Mesothelial cell of epicardium (in vitro differentiated cells): ENCODE results near the gene PXYLP1. TPM values are rescaled to one million over a fixed set of nuclear protein-coding genes. Genes with fewer than 3 reads are reported as not detected.

ENCODE experiments used
- DNase-seq, 2 experiments: peaks; one replicate each; pipeline ENCODE4 v3.0.0; 2021; ENCODE audit warnings: low spot score in 2 of 2; ENCODE audit not compliant: unreplicated experiment in 2 of 2
- H3K27ac Mint-ChIP-seq: 2 replicates; pipeline ENCODE4 v1.8.0; 2021; ENCODE audit warnings: mixed read lengths
- H3K27me3 Mint-ChIP-seq: 2 replicates; pipeline ENCODE4 v1.8.0; 2021; ENCODE audit warnings: low read depth, mixed read lengths
- H3K36me3 Mint-ChIP-seq: 2 replicates; pipeline ENCODE4 v1.8.0; 2021; ENCODE audit warnings: mixed read lengths
- H3K4me1 Mint-ChIP-seq: 2 replicates; pipeline ENCODE4 v1.8.0; 2021; ENCODE audit warnings: mixed read lengths
- H3K4me3 Mint-ChIP-seq: 2 replicates; pipeline ENCODE4 v1.8.0; 2021; ENCODE audit warnings: mild to moderate bottlenecking, moderate library complexity, mixed read lengths
- H3K9me3 Mint-ChIP-seq: 2 replicates; pipeline ENCODE4 v1.8.0; 2021; ENCODE audit warnings: mixed read lengths
- total RNA-seq: library from RNA; stranded (reverse); gene quantifications from 3 replicates; pipeline ENCODE4 v1.2.1, GENCODE V29; 2021
- TF ChIP-seq, protein P1 (sequence below): fragments of 200-600 bp; sonication (generic); IDR thresholded peaks from one replicate; pipeline ENCODE4 v1.5.0; 2021; ENCODE audit warnings: antibody characterized with exemption; ENCODE audit not compliant: unreplicated experiment

The PXYLP1 gene
- total RNA-seq, 1 donor from 2014 or later = 40.5 TPM

DNA sequence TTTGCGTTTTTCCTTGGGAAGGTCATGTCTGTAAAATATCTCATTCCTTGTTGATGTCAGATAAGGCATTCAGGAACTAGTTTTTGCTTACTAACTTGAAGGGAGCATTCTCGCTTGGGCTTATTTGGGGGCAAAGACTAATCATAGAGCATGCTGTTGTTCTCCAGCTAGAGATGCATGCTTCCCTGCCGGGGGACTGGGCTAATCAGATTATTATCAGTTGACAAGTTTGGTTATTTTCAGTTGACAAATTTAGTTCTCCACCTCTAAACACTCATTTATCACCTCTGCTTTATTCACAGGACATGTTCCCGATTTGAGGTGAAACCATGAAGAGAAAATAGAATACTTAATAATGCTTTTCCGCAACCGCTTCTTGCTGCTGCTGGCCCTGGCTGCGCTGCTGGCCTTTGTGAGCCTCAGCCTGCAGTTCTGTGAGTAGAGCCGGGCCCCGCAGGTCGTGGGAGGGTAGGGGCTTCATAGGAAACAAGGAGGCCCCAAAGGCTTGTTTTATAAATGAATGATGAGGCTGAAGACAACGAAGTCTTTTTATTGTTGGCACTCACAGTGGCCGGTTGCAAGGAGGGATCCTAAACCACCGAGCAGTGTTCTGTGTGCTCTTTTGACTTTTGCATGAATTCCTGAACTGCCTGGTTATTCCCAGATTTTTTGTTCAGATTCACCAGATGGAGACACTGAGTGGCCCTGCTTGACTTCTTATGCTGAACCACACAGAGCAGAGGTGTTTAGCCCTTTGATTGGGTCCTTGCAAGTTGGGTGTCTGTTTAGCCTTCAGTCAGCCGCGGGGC, 28.4 kb downstream of the PXYLP1 start:
- H3K9me3 Mint-ChIP-seq = no peaks in the 10 kb centered on the region
- H3K36me3 Mint-ChIP-seq = peaks cover 14% of the 10 kb centered on the region
- peaks cover 11% of the 10 kb centered on the region for H3K4me1 Mint-ChIP-seq
- TF ChIP-seq, protein P1, sequence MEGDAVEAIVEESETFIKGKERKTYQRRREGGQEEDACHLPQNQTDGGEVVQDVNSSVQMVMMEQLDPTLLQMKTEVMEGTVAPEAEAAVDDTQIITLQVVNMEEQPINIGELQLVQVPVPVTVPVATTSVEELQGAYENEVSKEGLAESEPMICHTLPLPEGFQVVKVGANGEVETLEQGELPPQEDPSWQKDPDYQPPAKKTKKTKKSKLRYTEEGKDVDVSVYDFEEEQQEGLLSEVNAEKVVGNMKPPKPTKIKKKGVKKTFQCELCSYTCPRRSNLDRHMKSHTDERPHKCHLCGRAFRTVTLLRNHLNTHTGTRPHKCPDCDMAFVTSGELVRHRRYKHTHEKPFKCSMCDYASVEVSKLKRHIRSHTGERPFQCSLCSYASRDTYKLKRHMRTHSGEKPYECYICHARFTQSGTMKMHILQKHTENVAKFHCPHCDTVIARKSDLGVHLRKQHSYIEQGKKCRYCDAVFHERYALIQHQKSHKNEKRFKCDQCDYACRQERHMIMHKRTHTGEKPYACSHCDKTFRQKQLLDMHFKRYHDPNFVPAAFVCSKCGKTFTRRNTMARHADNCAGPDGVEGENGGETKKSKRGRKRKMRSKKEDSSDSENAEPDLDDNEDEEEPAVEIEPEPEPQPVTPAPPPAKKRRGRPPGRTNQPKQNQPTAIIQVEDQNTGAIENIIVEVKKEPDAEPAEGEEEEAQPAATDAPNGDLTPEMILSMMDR = no peak
- H3K27me3 Mint-ChIP-seq = no peaks in the 10 kb centered on the region
- no peak for DNase-seq
- H3K27ac Mint-ChIP-seq = peak overlapping the region; percentile 51
- H3K4me3 Mint-ChIP-seq = no peak overlapping the region

DNA sequence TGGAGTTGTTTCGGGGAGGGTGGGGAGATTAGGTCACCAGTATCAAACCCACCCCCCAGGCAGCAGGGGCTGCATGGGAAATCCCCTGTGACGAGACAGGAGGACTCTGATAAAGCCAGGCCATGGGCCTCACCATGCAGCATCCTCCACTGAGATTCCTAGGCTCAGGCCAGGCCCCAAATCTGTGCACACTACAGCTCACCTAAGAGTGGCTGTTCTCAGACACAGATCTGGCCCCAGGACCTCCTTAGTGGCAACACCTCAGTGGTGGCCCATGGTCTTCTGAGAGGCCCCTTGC, 29.0 kb downstream of the PXYLP1 start:
- H3K9me3 Mint-ChIP-seq = no peaks in the 10 kb centered on the region
- H3K27ac Mint-ChIP-seq = no peak overlapping the region
- no peaks in the 10 kb centered on the region for H3K27me3 Mint-ChIP-seq
- H3K36me3 Mint-ChIP-seq = peaks cover 14% of the 10 kb centered on the region
- H3K4me1 Mint-ChIP-seq = peaks cover 11% of the 10 kb centered on the region
- DNase-seq = no peak
- TF ChIP-seq, protein P1 = no peak
- H3K4me3 Mint-ChIP-seq = no peak overlapping the region

DNA sequence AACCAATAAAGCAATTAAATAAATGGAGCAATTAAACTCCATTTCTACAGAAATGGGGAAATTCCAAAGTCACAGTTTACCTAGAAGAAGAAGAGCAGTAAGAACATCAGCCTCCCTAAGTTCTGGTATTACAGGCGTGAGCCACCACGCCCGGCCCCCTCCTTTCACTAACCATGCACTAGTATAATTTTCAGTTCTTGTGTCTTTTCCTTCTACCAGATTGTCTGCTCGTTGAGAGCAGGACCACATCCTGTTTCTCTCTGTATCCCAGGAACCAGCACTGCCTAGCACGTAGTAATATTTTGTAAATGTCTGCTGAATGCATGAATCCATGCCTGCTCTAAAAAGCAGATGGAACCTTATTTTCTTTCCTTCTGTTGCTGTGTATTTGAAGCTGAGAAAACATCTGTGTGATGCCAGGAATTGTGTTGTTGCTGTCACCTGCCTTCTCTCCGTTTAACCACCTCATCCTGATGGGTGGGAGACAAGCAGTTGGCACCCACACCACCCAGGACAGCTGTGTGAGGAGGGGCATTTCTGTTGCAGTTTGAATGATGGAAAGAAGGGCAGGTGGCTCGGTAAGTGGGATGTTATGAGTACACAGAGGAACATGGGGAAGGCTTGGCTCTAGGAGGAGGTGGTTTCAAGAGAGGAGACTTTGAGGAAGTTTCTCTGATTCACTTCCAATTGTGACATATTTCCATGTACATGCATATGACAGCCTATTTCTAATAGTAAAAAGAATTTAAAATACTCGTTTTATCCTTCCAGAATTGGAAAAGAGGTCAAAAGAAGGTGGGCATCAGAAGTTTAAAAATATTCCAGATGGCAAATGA, 30.1 kb downstream of the PXYLP1 start:
- Mint-ChIP-seq H3K36me3 (peaks cover 14% of the 10 kb centered on the region), H3K27ac (no peak overlapping the region), H3K4me3 (no peak overlapping the region), H3K9me3 (no peaks in the 10 kb centered on the region), H3K27me3 (no peaks in the 10 kb centered on the region), H3K4me1 (peaks cover 11% of the 10 kb centered on the region)
- DNase-seq = no peak
- TF ChIP-seq, protein P1 = no peak

DNA sequence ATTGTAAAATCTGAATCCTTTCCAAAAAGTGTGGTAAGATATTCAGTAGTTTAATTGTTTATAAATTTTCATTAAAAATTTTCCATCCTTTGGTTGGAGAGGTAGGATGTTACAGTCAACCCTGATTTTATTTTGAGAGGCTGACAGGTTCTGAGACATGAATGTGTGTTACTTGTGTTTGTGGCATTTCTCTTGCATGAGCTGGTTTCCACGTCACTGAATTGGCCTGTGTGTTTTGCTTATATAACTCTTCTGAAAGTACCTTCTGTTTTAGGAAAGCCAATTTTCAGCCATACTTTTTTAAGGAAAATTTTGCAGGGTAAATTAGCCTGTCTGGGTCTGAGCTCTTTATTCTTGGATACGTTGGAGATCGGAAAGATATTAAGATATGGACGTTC, 30.7 kb downstream of the PXYLP1 start:
- no peak overlapping the region for H3K4me3 Mint-ChIP-seq
- H3K4me1 Mint-ChIP-seq = peaks cover 11% of the 10 kb centered on the region
- no peaks in the 10 kb centered on the region for H3K9me3 Mint-ChIP-seq
- TF ChIP-seq, protein P1 = no peak
- H3K27ac Mint-ChIP-seq = no peak overlapping the region
- H3K36me3 Mint-ChIP-seq = peaks cover 14% of the 10 kb centered on the region
- no peak for DNase-seq
- no peaks in the 10 kb centered on the region for H3K27me3 Mint-ChIP-seq

DNA sequence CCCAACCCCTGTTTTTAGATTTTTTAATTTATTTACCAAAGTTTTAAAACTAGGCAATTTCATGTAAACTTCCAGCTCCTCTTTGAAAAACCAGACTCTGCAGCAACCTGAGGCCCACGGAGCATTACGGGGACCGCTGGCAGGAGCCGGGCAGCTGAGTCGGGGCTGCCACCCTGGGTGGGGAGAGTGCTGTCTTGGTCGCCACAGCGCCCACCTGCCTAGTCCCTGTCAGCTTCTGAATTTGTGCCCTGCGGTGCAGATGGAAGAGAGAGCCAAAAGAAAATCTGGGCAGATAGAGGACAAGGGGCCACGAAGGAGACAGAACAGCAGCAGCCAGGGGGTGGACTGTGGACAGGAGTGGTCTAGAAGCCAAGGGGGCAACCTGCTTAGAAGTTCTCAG, 34.6 kb downstream of the PXYLP1 start:
- no peaks in the 10 kb centered on the region for H3K9me3 Mint-ChIP-seq
- H3K4me3 Mint-ChIP-seq = no peak overlapping the region
- H3K27me3 Mint-ChIP-seq = no peaks in the 10 kb centered on the region
- no peak for DNase-seq
- H3K27ac Mint-ChIP-seq = no peak overlapping the region
- peaks cover 15% of the 10 kb centered on the region for H3K36me3 Mint-ChIP-seq
- TF ChIP-seq, protein P1 = no peak
- H3K4me1 Mint-ChIP-seq = no peaks in the 10 kb centered on the region
